DOHH2 (cell line): Measurements from ENCODE around the gene RELN.

Source experiments
- H3F3A ChIP-seq: fragments of 200-600 bp; sonication (generic), shearing (Covaris generic); 2 replicates; pipeline ENCODE4 v1.6.0; 2016; ENCODE audit warnings: antibody characterized with exemption, mild to moderate bottlenecking; ENCODE audit not compliant: control insufficient read depth, insufficient read depth
- H3K27ac ChIP-seq: fragments of 200-600 bp; sonication (generic); 2 replicates; pipeline ENCODE4 v1.5.1; 2014; ENCODE audit warnings: low read depth, mild to moderate bottlenecking, low read length, moderate library complexity
- H3K27me3 ChIP-seq: fragments of 200-600 bp; sonication (generic); 2 replicates; pipeline ENCODE4 v1.6.1; 2014; ENCODE audit warnings: mild to moderate bottlenecking, low read length, mixed read lengths; ENCODE audit not compliant: control insufficient read depth
- H3K36me3 ChIP-seq: fragments of 200-600 bp; sonication (generic); 2 replicates; pipeline ENCODE4 v1.6.1; 2014; ENCODE audit warnings: mild to moderate bottlenecking, low read length, moderate library complexity, mixed read lengths; ENCODE audit not compliant: control insufficient read depth
- H3K4me1 ChIP-seq: fragments of 200-600 bp; sonication (generic); 2 replicates; pipeline ENCODE4 v1.6.1; 2014; ENCODE audit warnings: mild to moderate bottlenecking, low read length, mixed read lengths; ENCODE audit not compliant: control insufficient read depth
- H3K4me2 ChIP-seq: fragments of 200-600 bp; sonication (generic); 2 replicates; pipeline ENCODE4 v1.6.0; 2014; ENCODE audit warnings: mild to moderate bottlenecking, low read length, moderate library complexity
- H3K4me3 ChIP-seq: fragments of 200-600 bp; sonication (generic); 2 replicates; pipeline ENCODE4 v1.5.1; 2014; ENCODE audit warnings: mild to moderate bottlenecking, low read length, mixed read lengths
- H3K79me2 ChIP-seq: fragments of 200-600 bp; sonication (generic); 2 replicates; pipeline ENCODE4 v1.6.1; 2014; ENCODE audit warnings: mild to moderate bottlenecking, low read length, mixed read lengths; ENCODE audit not compliant: control insufficient read depth
- H3K9me2 ChIP-seq: fragments of 200-600 bp; sonication (generic); replicated peaks from 2 replicates; pipeline ENCODE4 v1.6.1; 2014; ENCODE audit warnings: mild to moderate bottlenecking, low read length, mixed read lengths; ENCODE audit not compliant: control insufficient read depth
- H3K9me3 ChIP-seq: fragments of 200-600 bp; sonication (generic); 2 replicates; pipeline ENCODE4 v1.6.1; 2014; ENCODE audit warnings: antibody characterized with exemption, low read length, mixed read lengths; ENCODE audit not compliant: control insufficient read depth, insufficient read depth
- H4K20me1 ChIP-seq: fragments of 200-600 bp; sonication (generic); 2 replicates; pipeline ENCODE4 v1.6.0; 2014; ENCODE audit warnings: low read depth, mild to moderate bottlenecking, antibody characterized with exemption, low read length, moderate library complexity; ENCODE audit not compliant: control insufficient read depth, insufficient read depth
- EZH2phosphoT487 ChIP-seq: fragments of 200-600 bp; sonication (generic); IDR thresholded peaks from 2 replicates; pipeline ENCODE4 v1.6.1; 2017; ENCODE audit warnings: borderline replicate concordance, mild to moderate bottlenecking, antibody characterized with exemption, low read length, moderate library complexity, mixed read lengths
- TF ChIP-seq, protein P1 (sequence below): fragments of 200-600 bp; sonication (generic); IDR thresholded peaks from one replicate; pipeline ENCODE4 v1.5.1; 2014; ENCODE audit warnings: antibody characterized with exemption, mild to moderate bottlenecking, low read depth, low read length; ENCODE audit not compliant: poor library complexity, severe bottlenecking

The RELN gene

DNA sequence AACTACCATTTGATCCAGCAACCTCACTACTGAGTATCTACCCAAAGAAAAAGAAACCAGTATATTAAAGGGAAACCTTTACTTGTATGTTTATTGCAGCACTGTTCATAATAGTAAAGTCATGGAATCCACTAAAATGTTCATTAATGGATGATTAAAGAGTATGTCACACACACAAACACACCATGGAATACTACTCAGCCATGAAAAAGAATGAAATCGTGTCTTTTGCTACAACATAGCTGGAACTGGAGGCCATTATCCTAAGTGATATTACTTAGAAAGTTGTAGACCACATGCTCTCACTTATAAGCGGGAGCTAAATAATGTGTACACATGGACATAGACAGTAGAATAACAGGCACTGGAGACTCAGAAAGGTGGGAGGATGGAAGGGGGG is 340.4 kb downstream of the RELN start:
- Histone ChIP-seq H3K9me3 (no peaks in the 10 kb centered on the region), H3F3A (no peaks in the 10 kb centered on the region), H3K4me1 (no peaks in the 10 kb centered on the region), H3K27me3 (no peaks in the 10 kb centered on the region), H3K27ac (no peak overlapping the region), H3K79me2 (no peaks in the 10 kb centered on the region), H3K4me2 (no peak overlapping the region), H3K9me2 (no peaks in the 10 kb centered on the region), H4K20me1 (no peaks in the 10 kb centered on the region), H3K4me3 (no peak overlapping the region), H3K36me3 (no peaks in the 10 kb centered on the region)
- no peak for TF ChIP-seq EZH2phosphoT487
- TF ChIP-seq, protein P1, sequence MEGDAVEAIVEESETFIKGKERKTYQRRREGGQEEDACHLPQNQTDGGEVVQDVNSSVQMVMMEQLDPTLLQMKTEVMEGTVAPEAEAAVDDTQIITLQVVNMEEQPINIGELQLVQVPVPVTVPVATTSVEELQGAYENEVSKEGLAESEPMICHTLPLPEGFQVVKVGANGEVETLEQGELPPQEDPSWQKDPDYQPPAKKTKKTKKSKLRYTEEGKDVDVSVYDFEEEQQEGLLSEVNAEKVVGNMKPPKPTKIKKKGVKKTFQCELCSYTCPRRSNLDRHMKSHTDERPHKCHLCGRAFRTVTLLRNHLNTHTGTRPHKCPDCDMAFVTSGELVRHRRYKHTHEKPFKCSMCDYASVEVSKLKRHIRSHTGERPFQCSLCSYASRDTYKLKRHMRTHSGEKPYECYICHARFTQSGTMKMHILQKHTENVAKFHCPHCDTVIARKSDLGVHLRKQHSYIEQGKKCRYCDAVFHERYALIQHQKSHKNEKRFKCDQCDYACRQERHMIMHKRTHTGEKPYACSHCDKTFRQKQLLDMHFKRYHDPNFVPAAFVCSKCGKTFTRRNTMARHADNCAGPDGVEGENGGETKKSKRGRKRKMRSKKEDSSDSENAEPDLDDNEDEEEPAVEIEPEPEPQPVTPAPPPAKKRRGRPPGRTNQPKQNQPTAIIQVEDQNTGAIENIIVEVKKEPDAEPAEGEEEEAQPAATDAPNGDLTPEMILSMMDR: no peak

DNA sequence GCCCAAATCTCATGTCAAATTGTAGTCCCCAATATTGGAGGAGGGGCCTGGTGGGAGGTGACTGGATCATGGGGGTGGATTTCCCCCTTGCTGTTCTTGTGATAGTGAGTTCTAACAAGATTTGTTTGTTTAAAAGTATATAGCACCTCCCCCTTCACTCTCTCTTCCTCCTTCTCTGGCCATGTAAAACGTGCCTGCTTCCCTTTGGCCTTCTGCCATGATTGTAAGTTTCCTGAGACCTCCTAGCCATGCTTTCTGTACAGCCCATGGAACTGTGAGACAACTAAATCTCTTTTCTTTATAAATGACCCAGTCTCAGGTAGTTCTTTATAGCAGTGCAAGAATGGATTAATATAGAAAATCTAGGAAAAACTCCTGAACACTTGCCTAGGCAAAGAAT is 341.3 kb downstream of the RELN start:
- H3K79me2 ChIP-seq: no peaks in the 10 kb centered on the region
- H3K9me3 ChIP-seq: no peaks in the 10 kb centered on the region
- H3F3A ChIP-seq: no peaks in the 10 kb centered on the region
- no peaks in the 10 kb centered on the region for H3K36me3 ChIP-seq
- H3K4me1 ChIP-seq: no peaks in the 10 kb centered on the region
- H3K4me2 ChIP-seq: no peak overlapping the region
- no peaks in the 10 kb centered on the region for H3K27me3 ChIP-seq
- TF ChIP-seq, protein P1: no peak
- TF ChIP-seq EZH2phosphoT487: no peak
- no peak overlapping the region for H3K27ac ChIP-seq
- H3K9me2 ChIP-seq: no peaks in the 10 kb centered on the region
- H4K20me1 ChIP-seq: no peaks in the 10 kb centered on the region
- H3K4me3 ChIP-seq: no peak overlapping the region

DNA sequence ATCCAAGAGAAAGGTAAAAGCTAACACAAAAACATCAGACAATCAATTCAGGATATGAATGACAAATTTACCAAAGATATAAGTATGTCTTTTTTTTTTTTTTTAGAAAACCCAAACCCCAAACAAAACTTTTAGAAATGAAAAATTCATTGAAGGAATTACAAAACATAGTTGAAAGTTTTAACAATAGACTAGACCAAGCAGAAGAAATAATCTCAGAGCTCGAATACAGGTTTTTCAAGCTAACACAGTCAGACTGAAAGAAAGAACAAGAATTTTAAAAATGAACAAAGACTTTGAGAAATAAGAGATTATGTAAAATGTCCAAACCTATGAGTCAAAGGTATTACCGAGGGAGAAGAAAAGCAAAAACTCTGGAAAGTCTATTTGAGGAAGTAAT is 345.1 kb downstream of the RELN start:
- no peaks in the 10 kb centered on the region for H3K27me3 ChIP-seq
- no peaks in the 10 kb centered on the region for H3K36me3 ChIP-seq
- no peak overlapping the region for H3K4me3 ChIP-seq
- no peaks in the 10 kb centered on the region for H3K4me1 ChIP-seq
- H3K9me2 ChIP-seq: no peaks in the 10 kb centered on the region
- no peaks in the 10 kb centered on the region for H3K9me3 ChIP-seq
- H3K4me2 ChIP-seq: no peak overlapping the region
- no peak overlapping the region for H3K27ac ChIP-seq
- no peaks in the 10 kb centered on the region for H3F3A ChIP-seq
- no peaks in the 10 kb centered on the region for H4K20me1 ChIP-seq
- TF ChIP-seq, protein P1: no peak
- TF ChIP-seq EZH2phosphoT487: no peak
- H3K79me2 ChIP-seq: no peaks in the 10 kb centered on the region
